RPMI7951 (cell line): ENCODE data around the gene KRTAP6-1. TPM values are rescaled to one million over a fixed set of nuclear protein-coding genes. Genes with fewer than 3 reads are reported as not detected.

Experiments used
- DNase-seq: peaks from one replicate; pipeline ENCODE4 v3.0.0-alpha.2; 2012; ENCODE audit warnings: low read depth
- total RNA-seq: library from RNA; depleted of rRNA; stranded (reverse); fragments of >200 nt; shearing (Covaris generic); gene quantifications from 2 replicates; pipeline ENCODE4 v1.2.3, GENCODE V29; 2014; rRNA removed

Gene KRTAP6-1
- not detected in 2 replicates for total RNA-seq

- DNase-seq, result no peak
Observed at GRCh38 chr21:30613836-30614235, at the start of gene KRTAP6-1. Gene KRTAP6-1, minus strand, starts transcription at chr21:30613930. Its CDS starts 26 bp downstream, at chr21:30613904.

DNA sequence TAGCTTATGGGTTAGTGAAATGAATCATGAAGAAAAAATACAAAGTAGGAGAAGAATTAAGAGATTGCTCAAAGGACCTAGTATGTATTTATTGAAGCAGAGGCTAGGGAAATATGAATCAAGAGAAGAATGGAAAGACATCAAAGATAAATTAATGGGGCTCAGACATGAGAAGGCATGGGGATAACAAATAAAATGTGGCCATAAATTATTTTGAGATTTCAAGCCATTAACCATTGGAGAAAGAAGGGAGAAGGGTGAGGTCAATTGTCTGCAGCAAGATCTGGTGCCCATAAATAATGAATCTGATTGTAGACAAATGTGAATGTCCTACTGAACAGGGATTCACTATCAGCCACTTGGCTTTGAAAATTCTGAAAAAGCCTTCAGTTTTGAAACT is 39.2 kb upstream of the KRTAP6-1 start:
- DNase-seq, result no peak

- DNase-seq, result no peak
Observed at GRCh38 chr21:30646904-30647414, 33.2 kb upstream of the KRTAP6-1 start.

- DNase-seq, result no peak
Observed at GRCh38 chr21:30642564-30642963, 28.8 kb upstream of the KRTAP6-1 start, which contains the start of gene KRTAP20-3. Gene KRTAP20-3, plus strand, starts transcription at chr21:30642864.

GRCh38 chr21:30638686-30639085 is 25.0 kb upstream of the KRTAP6-1 start:
- DNase-seq, result no peak

DNA sequence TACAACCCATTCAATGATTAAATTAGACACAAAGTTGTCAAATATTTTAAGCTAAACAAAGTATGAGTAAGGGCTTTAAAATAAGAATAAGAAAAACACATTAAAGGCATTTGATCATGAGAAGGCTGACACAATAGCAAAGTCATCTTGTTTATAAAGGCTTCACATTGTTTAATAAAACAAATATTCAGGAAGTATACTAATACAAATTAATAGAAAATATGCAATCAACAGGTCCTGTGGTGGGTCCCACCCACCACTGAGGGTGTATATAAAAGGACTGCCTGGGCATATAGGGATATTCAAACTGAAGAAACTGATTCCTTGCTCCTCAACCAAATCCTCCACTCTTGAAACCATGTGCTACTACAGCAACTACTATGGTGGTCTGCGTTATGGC is 21.2 kb upstream of the KRTAP6-1 start, which contains the start of gene KRTAP20-2:
TSS of gene KRTAP20-2 (plus strand) at position 301 of the 400 bp plus-strand sequence. CDS start at position 359, 58 bp downstream.
- no peak for DNase-seq

DNA sequence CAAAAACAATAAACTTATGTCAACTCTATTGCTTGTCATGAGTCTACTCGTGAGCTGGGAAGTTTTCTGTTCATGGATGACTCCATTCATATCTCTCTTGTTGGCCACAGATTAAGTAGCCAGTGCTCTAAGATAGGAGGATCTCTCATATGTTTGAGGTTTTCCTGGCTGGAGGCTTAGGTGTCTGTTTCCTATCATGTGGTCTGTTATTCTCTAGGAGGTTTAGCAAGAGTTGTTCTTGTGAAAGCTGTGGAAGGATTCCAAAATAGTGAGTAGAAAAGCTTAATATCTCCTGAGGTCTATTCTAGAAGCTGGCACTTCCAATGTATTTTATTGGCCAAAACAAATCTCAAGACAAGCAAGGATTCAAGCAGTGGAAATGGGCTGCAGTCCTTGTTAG is 15.5 kb upstream of the KRTAP6-1 start:
- no peak for DNase-seq

DNA sequence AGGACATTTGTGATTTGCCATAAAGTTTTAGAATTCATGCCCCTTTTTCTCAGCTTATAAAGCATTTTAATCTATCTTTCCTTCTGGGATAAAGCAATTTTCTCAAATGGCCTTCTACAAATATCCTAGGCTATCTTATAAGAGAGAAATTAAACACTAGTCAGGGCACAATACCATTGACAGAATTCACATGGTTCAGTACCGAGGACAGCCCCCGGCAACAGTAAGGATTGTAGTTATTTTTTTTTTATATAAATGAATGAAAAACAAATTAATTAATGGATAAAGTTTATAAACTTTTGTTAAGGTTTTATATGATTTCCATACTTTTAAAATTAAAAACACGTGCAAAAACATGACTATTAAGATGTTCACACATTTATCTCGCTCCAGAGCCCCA is 14.4 kb upstream of the KRTAP6-1 start:
- no peak for DNase-seq

DNA sequence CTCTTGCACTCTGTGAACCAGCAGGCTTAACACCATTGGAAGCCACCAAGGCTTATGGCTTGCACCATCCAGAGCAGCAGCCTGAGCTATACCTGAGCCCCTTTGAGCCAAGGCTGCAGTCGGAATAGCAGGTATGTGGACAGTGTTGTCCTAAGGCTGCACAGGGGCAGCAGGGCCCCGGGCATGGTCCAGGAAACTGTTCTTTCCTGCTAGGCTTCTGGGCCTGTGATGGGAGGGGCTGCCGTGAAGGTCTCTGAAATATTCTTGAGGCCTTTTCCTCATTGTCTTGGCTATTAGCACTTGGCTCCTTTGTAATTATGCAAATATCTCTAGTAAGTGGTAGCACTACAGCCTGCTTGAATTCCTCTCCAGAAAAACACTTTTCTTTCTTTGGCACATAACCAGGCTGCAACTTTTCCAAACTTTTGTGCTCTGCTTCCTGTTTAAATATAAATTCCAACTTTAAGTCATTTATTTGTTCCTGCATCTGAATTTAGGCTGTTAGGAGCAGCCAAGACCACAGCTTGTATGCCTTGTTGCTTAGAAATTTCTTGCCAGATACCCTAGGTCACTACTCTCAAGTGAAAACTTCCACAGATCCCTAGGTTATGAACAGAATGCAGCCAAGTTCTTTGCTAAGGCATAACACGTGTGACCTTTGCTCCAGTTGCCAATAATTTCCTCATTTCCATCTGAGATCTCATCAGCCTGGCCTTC is 11.9 kb upstream of the KRTAP6-1 start:
- DNase-seq, result no peak

GRCh38 chr21:30623362-30623761 is 9.6 kb upstream of the KRTAP6-1 start:
- no peak for DNase-seq

DNA sequence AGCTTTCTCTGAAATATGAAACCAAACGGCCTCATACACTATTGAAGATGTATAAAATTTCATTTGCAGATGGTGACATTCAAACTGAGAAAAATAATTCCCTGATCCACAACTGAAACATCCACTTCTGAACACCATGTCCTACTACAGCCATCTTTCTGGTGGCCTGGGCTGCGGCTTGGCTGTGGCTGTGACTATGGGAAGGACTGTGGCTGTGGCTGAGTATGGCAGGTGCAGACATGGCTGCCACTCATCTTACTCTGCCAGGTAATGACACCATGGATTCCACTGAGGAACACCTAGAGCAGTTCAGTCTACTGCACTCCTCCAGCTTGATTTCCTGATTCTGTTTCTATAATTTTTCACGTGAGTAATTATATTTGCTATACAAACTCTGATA is 6.8 kb upstream of the KRTAP6-1 start, which contains the start of gene KRTAP20-4:
TSS of gene KRTAP20-4 (plus strand) at position 106 of the 400 bp plus-strand sequence.
- no peak for DNase-seq

- DNase-seq, result no peak
Observed at GRCh38 chr21:30620080-30620479, 6.3 kb upstream of the KRTAP6-1 start.

DNA sequence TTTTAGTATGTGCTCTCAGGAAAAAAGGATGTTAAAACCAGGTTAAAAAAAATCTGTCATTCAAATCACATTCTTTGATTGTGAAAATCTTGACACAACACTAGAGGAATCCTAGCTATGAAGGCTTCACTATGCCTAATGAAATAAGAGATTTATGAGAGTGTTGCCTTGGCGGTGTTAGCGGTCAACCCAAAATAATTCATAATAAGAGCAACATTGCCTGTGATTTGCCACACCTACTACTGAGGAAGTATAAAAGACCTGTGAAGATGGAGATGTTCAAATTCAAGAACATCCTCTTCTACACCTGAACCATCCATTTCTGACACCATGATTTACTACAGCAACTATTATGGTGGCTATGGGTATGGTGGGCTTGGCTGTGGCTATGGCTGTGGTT is 2.4 kb upstream of the KRTAP6-1 start, which contains the start of gene KRTAP20-1:
TSS of gene KRTAP20-1 (plus strand) at position 301 of the 400 bp plus-strand sequence. CDS start at position 331, 30 bp downstream.
- no peak for DNase-seq

DNA sequence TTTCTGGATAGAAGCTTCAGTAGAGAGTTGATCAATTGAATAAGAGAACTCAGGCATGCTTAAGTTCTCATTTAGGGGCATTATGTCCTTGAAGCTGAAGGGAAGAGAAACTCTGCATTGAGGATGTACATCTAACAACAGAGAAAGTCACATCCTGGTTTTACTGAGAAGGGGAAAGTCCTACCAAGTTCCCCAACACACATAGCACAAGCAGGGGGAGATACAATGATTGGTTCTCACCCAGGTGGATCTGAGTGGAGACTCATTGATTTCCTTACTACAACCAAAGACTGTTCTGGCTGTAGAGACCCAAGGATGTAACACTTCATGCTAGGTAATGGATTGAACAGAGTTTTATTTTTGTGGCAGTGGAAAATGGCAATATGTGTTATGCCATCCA is 1.5 kb upstream of the KRTAP6-1 start:
- no peak for DNase-seq

- no peak for DNase-seq
Observed at GRCh38 chr21:30612132-30612531, 1.6 kb downstream of the KRTAP6-1 start.

DNA sequence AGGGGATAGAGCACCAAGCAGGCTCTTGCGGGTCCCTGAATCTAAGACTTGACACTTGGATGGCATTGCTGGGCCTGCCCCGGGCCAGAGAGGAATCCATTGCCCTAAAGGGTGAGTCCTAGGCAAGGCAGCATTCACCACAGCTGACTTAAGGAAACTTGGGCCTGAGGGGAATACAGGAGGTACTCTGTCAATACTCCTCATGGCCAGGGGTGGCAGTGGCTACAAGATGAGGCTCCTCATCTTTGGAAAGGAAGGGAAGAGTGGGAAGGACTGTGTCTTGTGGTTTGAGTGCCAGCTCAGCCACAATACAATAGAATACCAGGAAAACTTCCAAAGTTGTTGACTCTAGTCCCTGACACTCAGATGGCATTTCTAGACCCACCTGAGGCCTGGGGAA is 7.8 kb downstream of the KRTAP6-1 start:
- no peak for DNase-seq

GRCh38 chr21:30600787-30601186 is 12.9 kb downstream of the KRTAP6-1 start, which contains the start of gene KRTAP22-1:
Gene KRTAP22-1, plus strand, starts transcription at chr21:30601087.
- no peak for DNase-seq

DNA sequence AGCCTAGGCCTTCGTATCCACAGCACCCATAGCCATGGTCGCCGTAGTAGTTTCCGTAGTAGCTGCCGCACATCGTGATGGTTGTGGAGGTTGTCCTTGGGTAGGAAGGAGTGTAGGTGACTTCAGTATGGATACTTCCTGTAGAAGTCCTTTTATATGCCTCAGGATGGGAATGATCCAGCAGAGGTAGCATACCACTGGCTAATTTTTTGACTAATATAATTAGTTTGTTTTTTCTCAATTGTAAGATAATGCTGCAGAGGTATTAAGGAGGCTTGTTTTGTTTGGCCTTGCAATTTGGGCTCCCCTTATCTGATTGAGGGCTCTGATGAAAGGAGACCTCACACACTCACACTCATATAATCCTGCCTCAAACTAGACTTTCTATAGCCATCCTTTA is 14.9 kb downstream of the KRTAP6-1 start, which contains the start of gene KRTAP6-2:
TSS of gene KRTAP6-2 (minus strand) at position 101 of the 400 bp plus-strand sequence. CDS start at position 73, 28 bp downstream.
- DNase-seq, result no peak

DNA sequence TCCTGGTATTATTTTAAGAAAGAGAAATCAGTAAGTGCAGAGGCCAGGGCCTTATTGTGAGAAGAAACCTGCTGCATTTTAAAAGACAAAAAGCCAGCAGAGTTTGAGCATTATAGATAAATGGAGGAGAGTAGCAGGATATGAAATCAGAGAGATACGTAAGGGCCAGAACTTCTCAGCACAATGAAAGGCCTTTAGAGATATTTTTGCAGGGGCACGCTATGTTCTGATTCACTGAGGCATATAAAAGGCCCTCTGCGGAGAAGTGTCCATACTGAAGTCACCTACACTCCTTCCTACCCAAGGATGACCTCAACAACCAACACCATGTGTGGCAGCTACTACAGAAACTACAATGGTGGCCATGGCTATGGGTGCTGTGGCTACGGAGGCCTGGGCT is 21.6 kb downstream of the KRTAP6-1 start, which contains the start of gene KRTAP6-3:
TSS of gene KRTAP6-3 (plus strand) at position 301 of the 400 bp plus-strand sequence. CDS start at position 307, 6 bp downstream.
- no peak for DNase-seq

GRCh38 chr21:30590297-30590696 is 23.4 kb downstream of the KRTAP6-1 start, which contains the start of gene KRTAP22-2:
Gene KRTAP22-2, minus strand, starts transcription at chr21:30590397.
- DNase-seq, result no peak

GRCh38 chr21:30582870-30583269 is 30.9 kb downstream of the KRTAP6-1 start:
- DNase-seq, result no peak

GRCh38 chr21:30580132-30580531 is 33.6 kb downstream of the KRTAP6-1 start:
- no peak for DNase-seq

DNA sequence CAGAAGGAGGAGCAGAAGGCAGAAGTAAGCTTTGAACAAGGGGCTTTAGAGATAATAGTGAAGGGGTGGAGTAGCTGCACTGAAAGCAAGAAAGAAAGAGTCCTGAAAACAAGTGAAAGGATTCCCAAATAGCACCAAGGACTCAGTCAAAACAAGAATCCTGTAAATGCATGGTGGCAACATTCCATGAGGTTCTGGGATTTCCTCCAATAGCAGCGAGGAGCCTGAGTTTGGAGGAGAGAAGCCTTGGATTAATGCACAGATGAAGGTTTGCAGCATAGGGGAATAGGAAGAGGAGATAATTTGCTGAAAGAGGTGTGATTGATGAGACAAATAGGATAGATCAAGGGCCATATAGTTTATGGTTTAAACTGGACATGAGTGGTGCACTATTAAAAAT is 34.4 kb downstream of the KRTAP6-1 start:
- no peak for DNase-seq
